Left lung (tissue), 10 donors: Measurements from ENCODE around the gene SSNA1. TPM values are rescaled to one million over a fixed set of nuclear protein-coding genes. Genes with fewer than 3 reads are reported as not detected.
A peak's percentile ranks its signal among the peaks of the same experiment; 100 is the strongest.

ENCODE experiments used
- ATAC-seq: fragments of 200-7000 bp; cut with Tn5 transposase; one replicate; pipeline ENCODE4 v1.9.1; 2020; ENCODE audit warnings: moderate library complexity
- DNase-seq, 4 donors: peaks; one replicate each; pipeline ENCODE4 v3.0.0-alpha.2; 2013 to 2020
- H3K27ac ChIP-seq, 2 donors: fragments of 200-600 bp; sonication (generic) in 1 of 2; one replicate each; pipeline versions ENCODE4 v1.5.0 to v1.8.0; 2020 to 2021
- H3K27me3 ChIP-seq, 2 donors: fragments of 200-600 bp; sonication (generic) in 1 of 2; one replicate each; pipeline versions ENCODE4 v1.5.0 to v1.8.0; 2020 to 2021
- H3K36me3 ChIP-seq, 2 donors: fragments of 200-600 bp; sonication (generic) in 1 of 2; one replicate each; pipeline versions ENCODE4 v1.5.0 to v1.8.0; 2020 to 2021
- H3K4me1 ChIP-seq, 2 donors: fragments of 200-600 bp; one replicate each; pipeline ENCODE4 v1.8.0; 2021
- H3K4me3 ChIP-seq, 2 donors: fragments of 200-600 bp; sonication (generic) in 1 of 2; one replicate each; pipeline versions ENCODE4 v1.5.0 to v1.8.0; 2020 to 2021; ENCODE audit warnings: mild to moderate bottlenecking in 1 of 2
- H3K9me3 ChIP-seq, 2 donors: fragments of 200-600 bp; sonication (generic) in 1 of 2; one replicate each; pipeline versions ENCODE4 v1.5.0 to v1.8.0; 2020 to 2021
- intact Hi-C, 2 donors: fragments of 100-400 bp; cut with DNase I; formaldehyde crosslinking; loops; one replicate each; pipeline versions ENCODE4 v1.11.2 to v1.14.2; 2022
- polyA plus RNA-seq, 6 donors: library from polyadenylated mRNA; unstranded; fragments of 120-200 nt; gene quantifications; one replicate each; pipeline ENCODE4 v1.2.1, GENCODE V29; 2013; ENCODE audit not compliant: insufficient read length in 6 of 6
- total RNA-seq, 2 donors: library from RNA; stranded (reverse); fragmentation: NEBNext Ultra II Directional; extraction: Animal tissue kit (Norgen Biotek cat#: 25700); gene quantifications; one replicate each; pipeline ENCODE4 v1.2.1, GENCODE V29; 2021
- TF ChIP-seq, protein P1 (sequence below), 2 donors: fragments of 200-600 bp; sonication (generic) in 1 of 2; IDR thresholded peaks; one replicate each; pipeline versions ENCODE4 v1.5.0 to v1.8.0; 2021; ENCODE audit warnings: antibody characterized with exemption in 2 of 2
- donor health status: DM: no; HTN: yes; CAD: no.
- donor health status: DM: no; HTN: no; CAD: no.

The SSNA1 gene
- total and polyA plus RNA-seq, 8 donors: 38.7 to 68.0 (median 53.3) TPM

DNA sequence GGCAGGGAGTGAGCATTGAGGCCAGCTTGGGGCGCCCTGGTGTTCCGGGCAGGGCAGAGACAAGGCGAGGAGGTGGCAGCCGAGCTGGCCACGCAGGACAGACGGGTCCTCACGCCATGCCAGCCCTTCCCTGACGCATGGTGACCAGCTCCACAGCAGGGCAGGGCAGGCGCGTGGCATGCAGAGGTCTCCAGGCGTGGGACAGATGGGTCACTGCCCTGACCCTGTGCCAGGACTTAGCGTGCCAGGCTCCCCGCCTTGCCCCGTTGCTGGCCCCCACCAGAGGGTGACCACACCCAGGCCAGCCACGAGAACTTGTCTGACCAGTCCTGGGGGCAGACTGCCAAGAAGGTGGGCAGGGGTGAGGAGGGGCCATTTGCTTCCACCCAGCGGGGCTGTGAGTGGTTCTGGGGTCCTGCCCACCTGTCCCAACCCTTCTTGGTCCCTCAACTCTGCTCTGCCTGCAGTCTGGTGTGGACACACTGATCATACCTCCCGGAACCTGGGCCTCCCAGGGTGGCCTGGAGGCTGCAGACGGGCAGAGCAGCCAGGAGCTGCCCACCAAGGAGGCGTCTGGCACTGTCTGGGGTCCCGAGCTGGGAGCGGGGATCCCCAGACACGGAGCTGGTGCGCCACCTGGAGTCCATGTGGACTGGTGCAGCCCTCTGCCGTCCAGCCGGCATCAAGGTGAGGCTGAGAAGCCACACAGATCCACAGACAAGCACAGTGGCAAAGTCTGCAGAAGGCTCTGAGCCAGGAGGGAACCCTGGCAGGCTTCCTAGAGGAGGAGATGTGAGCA, 38.8 kb downstream of the SSNA1 start, which contains the start of gene RNF224:
Gene RNF224 (plus strand): TSS at position 449 of the 799 bp plus-strand sequence. CDS start 834 bp downstream, outside the sequence.
- TF ChIP-seq, protein P1, sequence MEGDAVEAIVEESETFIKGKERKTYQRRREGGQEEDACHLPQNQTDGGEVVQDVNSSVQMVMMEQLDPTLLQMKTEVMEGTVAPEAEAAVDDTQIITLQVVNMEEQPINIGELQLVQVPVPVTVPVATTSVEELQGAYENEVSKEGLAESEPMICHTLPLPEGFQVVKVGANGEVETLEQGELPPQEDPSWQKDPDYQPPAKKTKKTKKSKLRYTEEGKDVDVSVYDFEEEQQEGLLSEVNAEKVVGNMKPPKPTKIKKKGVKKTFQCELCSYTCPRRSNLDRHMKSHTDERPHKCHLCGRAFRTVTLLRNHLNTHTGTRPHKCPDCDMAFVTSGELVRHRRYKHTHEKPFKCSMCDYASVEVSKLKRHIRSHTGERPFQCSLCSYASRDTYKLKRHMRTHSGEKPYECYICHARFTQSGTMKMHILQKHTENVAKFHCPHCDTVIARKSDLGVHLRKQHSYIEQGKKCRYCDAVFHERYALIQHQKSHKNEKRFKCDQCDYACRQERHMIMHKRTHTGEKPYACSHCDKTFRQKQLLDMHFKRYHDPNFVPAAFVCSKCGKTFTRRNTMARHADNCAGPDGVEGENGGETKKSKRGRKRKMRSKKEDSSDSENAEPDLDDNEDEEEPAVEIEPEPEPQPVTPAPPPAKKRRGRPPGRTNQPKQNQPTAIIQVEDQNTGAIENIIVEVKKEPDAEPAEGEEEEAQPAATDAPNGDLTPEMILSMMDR (IDR thresholded peaks at IDR 0.05): peak; percentile 73 to 91
- Histone ChIP-seq H3K36me3 (no peaks in the 10 kb centered on the region), H3K9me3 (no peaks in the 10 kb centered on the region), H3K4me1 (peaks cover 12 to 41% of the 10 kb centered on the region in 2 donors), H3K27ac (peak within 1 kb of the TSS; percentile 45 to 65), H3K4me3 (no peak within 1 kb of the TSS), H3K27me3 (peaks cover 0 to 61% of the 10 kb centered on the region in 2 donors)
- ATAC-seq (peak; percentile 70), DNase-seq (peak in 3 of 4 donors; percentile 82 to 93 (median 83))
- intact Hi-C loops: no loop called here

DNA sequence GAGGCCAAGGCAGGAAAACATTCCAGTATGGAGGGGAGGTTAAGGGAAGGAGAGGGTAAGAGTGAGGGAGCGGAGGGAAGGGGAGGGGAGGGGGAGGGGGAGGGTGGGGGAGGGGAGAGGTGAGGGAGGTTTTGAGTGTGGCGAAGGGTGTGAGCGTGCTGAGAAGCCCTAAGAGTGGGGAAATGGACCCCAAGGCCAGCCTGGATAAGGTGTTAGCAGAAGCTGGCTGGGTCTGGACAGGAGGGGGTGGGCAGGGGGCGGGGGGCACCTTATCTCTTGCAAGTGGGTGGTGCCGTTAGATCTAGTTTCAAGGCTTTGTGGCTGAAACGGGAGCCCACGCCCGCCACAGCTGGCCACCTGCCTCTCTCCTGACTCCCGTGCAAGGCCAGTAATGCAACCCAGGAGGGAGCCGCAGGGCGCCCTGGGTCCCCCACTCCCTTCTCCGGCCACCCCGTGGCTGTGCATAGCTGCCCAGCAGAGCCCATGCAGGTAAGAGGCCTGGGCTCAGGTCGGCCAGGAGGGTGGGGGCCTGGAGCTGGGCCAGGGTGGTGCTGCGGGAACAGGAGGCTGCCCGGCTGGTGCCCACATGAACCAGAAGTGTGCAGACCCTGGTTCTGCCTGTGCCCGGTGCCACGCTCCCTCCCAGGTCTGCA, 39.5 kb downstream of the SSNA1 start:
- Histone ChIP-seq H3K36me3 (no peaks in the 10 kb centered on the region), H3K27me3 (peaks cover 0 to 63% of the 10 kb centered on the region in 2 donors), H3K4me3 (no peak overlapping the region), H3K27ac (no peak overlapping the region), H3K9me3 (no peaks in the 10 kb centered on the region), H3K4me1 (peaks cover 5 to 33% of the 10 kb centered on the region in 2 donors)
- TF ChIP-seq, protein P1 (IDR thresholded peaks at IDR 0.05): no peak
- ATAC-seq (no peak), DNase-seq (no peak)
- intact Hi-C loops: no loop called here

DNA sequence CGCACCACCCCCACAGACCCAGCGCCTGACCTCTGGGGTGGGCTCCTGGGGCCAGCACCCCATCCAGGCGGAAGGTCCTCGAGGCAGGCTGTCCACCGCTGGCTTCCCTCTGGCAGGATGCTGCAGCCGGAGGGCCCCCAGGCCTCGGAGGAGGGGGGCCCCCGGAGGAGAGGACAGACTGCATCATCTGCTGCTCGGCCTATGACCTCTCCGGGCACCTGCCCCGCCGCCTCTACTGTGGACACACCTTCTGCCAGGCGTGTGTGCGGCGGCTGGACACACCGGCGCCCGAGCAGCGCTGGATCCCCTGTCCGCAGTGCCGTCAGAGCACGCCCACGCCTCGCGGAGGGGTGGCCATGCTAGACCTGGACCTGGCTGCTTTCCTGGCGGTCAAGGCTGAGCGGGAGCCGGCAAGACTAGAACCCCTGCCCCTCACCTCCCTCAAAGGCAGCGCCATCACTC, 40.1 kb downstream of the SSNA1 start:
- DNase-seq (no peak), ATAC-seq (no peak)
- intact Hi-C loops: no loop called here
- H3K36me3 ChIP-seq: no peaks in the 10 kb centered on the region
- no peaks in the 10 kb centered on the region for H3K9me3 ChIP-seq
- H3K27me3 ChIP-seq: peaks cover 0 to 69% of the 10 kb centered on the region in 2 donors
- no peak overlapping the region for H3K27ac ChIP-seq
- H3K4me3 ChIP-seq: no peak overlapping the region
- peaks cover 3 to 30% of the 10 kb centered on the region in 2 donors for H3K4me1 ChIP-seq
- TF ChIP-seq, protein P1 (IDR thresholded peaks at IDR 0.05): no peak

DNA sequence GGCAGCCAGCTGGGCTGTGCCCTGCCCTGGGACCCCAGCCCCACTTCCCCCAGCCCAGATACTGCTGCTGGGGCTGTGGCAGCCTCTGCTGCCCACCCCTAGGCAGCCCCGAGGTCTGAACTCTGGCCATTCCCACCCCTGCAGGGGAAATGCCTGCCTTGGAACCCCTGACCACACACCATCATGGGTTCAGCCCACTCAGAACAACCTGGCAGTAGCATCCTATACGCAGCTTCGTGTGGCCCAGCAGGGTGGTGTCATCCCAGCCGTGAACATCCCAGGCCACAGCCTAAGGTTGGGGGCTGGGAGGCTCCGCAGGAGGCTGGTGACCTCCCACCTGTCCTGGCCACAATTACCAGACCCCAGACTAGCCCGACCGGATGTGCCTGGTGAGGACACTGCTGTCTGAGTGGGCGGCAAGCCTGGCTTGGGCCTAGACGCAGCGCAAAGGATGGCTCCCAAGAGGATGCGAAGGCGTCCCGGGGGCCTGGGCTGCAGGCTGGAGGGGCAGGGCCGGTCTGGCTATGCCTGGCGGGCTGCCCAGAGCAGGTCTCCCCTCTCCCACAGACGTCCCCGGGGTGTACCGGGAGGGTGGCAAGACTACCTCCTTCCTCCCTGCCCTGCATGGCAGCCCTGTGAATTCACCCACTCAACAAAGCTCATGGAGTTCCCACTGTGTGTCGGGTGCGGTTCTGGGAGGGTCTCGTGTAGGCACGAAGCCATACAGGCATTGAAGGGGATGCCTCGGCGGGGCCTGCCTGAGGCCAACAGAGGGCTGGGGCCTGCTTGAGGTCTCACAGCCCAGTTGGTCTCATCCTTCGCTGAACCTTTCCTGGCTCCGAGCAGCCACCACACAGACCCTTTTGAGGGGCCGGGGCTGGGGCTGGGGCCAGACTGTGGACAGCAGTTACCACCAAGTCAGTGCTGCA, 40.8 kb downstream of the SSNA1 start:
- intact Hi-C loops: no loop called here

More for the DNA sequence above, 40.8 kb downstream of the SSNA1 start:
- peaks cover 0 to 76% of the 10 kb centered on the region in 2 donors for H3K27me3 ChIP-seq
- ATAC-seq (no peak), DNase-seq (no peak)
- TF ChIP-seq, protein P1 (IDR thresholded peaks at IDR 0.05): no peak
- H3K4me1 ChIP-seq: peaks cover 3 to 25% of the 10 kb centered on the region in 2 donors
- no peak overlapping the region for H3K4me3 ChIP-seq
- H3K9me3 ChIP-seq: no peaks in the 10 kb centered on the region
- H3K36me3 ChIP-seq: no peaks in the 10 kb centered on the region
- no peak overlapping the region for H3K27ac ChIP-seq
